Pancreas (tissue), 10 donors: Measurements from ENCODE around the gene PROC. TPM values are rescaled to one million over a fixed set of nuclear protein-coding genes. Genes with fewer than 3 reads are reported as not detected.

Experiments used
- ATAC-seq, 4 donors: fragments of 200-7000 bp; cut with Tn5 transposase; one replicate each; pipeline versions ENCODE4 v1.8.0 to v1.9.1; 2020; ENCODE audit warnings: mild to moderate bottlenecking in 4 of 4, moderate library complexity in 4 of 4
- DNase-seq, 6 donors: peaks; one replicate each; pipeline ENCODE4 v3.0.0-alpha.2; 2020
- FAIRE-seq: peaks from 2 replicates; lab custom pipeline; 2012; peaks lifted over from hg19 to GRCh38; lab: Jason Lieb, UNC
- H3K27ac ChIP-seq, 4 donors: fragments of 200-600 bp; sonication (generic); 1 replicate in 3 of 4; 2 replicates in 1 of 4; pipeline versions ENCODE4 v1.5.0 to v1.8.0; 2020
- H3K27me3 ChIP-seq, 4 donors: fragments of 200-600 bp; one replicate each; pipeline ENCODE4 v1.8.0; 2021
- H3K36me3 ChIP-seq, 3 donors: fragments of 200-600 bp; sonication (generic) in 1 of 3; one replicate each; pipeline versions ENCODE4 v1.5.0 to v1.8.0; 2020 to 2021
- H3K4me1 ChIP-seq, 3 donors: fragments of 200-600 bp; one replicate each; pipeline ENCODE4 v1.8.0; 2021
- H3K4me3 ChIP-seq, 4 donors: fragments of 200-600 bp; sonication (generic) in 2 of 4; one replicate each; pipeline versions ENCODE4 v1.5.0 to v1.8.0; 2020 to 2021
- H3K9me3 ChIP-seq, 4 donors: fragments of 200-600 bp; one replicate each; pipeline ENCODE4 v1.8.0; 2021
- CTCF ChIP-seq, 4 donors: fragments of 200-600 bp; sonication (generic) in 3 of 4; IDR thresholded peaks; one replicate each; pipeline versions ENCODE4 v1.5.0 to v1.8.0; 2021; ENCODE audit warnings: antibody characterized with exemption in 4 of 4
- WGBS, 2 donors: extraction: QIAGEN DNeasy Blood & Tissue Kit; methylation state at CpG; one replicate each; pipeline ENCODE4 v1.1.7; 2013; 5-methylcytosine and 5-hydroxymethylcytosine counted together
- intact Hi-C, 3 donors: fragments of 100-400 bp; cut with DNase I; formaldehyde crosslinking; loops; one replicate each; pipeline versions ENCODE4 v1.11.1 to v1.14.2; 2022
- polyA plus RNA-seq, 2 donors: library from polyadenylated mRNA; stranded (reverse); fragments of 200-250 nt; gene quantifications; one replicate each; pipeline ENCODE4 v1.2.3, GENCODE V29; 2013
- total RNA-seq, 6 donors: library from RNA; stranded (reverse); fragmentation: NEBNext Ultra II Directional in 4 of 6; extraction: Animal tissue kit (Norgen Biotek cat#: 25700) in 4 of 6; gene quantifications; one replicate each; pipeline versions ENCODE4 v1.2.1 to v1.2.4, GENCODE V29; 2021 to 2023
- donor health status: healthy with polysubstance abuse.
- donor health status: DM: no; HTN: no; CAD: no; lungs with moderate emphysema.
- donor health status: DM: no; HTN: no; CAD: no.
- donor health status: control.
- donor health status: control.
- donor health status: Bipolar disorder and iron deficiency.
- donor health status: DM: yes; HTN: yes; CAD: no.
- donor health status: DM: no; HTN: no; CAD: no.
- donor health status: DM: no; HTN: no; CAD: no.
- donor health status: DM: yes; HTN: yes; CAD: no.

Gene PROC
- total and polyA plus RNA-seq, 8 donors: 0.26 to 3.2 (median 0.86) TPM; not detected in 3

- intact Hi-C loops: no loop called here
- TF ChIP-seq CTCF (IDR thresholded peaks at IDR 0.05): no peak
- H3K36me3 ChIP-seq: no peaks in the 10 kb centered on the region
- peak in 1 of 6 donors; percentile 11 for DNase-seq
- H3K9me3 ChIP-seq: no peaks in the 10 kb centered on the region
- no peak for ATAC-seq
- H3K27ac ChIP-seq: no peak overlapping the region
- no peak for FAIRE-seq
- H3K27me3 ChIP-seq: peaks cover 0 to 8% (median 0%) of the 10 kb centered on the region in 4 donors
- peaks cover 0 to 6% (median 0%) of the 10 kb centered on the region in 3 donors for H3K4me1 ChIP-seq
- H3K4me3 ChIP-seq: no peak overlapping the region
- WGBS, 2 donors: 77 to 81% methylated on average over 7 of the region's 7 CpGs
Observed at GRCh38 chr2:127427376-127428056, 9.3 kb downstream of the PROC start.

GRCh38 chr2:127428057-127428814 lies 10.0 kb downstream of the PROC start:
- Histone ChIP-seq H3K36me3 (no peaks in the 10 kb centered on the region), H3K4me1 (peaks cover 0 to 6% (median 0%) of the 10 kb centered on the region in 3 donors), H3K4me3 (no peak overlapping the region), H3K27ac (no peak overlapping the region), H3K27me3 (peaks cover 0 to 5% (median 0%) of the 10 kb centered on the region in 4 donors), H3K9me3 (no peaks in the 10 kb centered on the region)
- no peak for TF ChIP-seq CTCF (IDR thresholded peaks at IDR 0.05)
- 90% methylated on average over 36 of the region's 36 CpGs for WGBS, 2 donors
- intact Hi-C loops: no loop called here
- FAIRE-seq (no peak), DNase-seq (peak in 1 of 6 donors; percentile 51), ATAC-seq (no peak)

GRCh38 chr2:127428815-127429109 lies 10.5 kb downstream of the PROC start:
- 84 to 86% methylated on average over 6 of the region's 6 CpGs for WGBS, 2 donors
- H3K27me3 ChIP-seq: no peaks in the 10 kb centered on the region
- H3K9me3 ChIP-seq: no peaks in the 10 kb centered on the region
- no peak overlapping the region for H3K4me3 ChIP-seq
- FAIRE-seq: no peak
- no peak for TF ChIP-seq CTCF (IDR thresholded peaks at IDR 0.05)
- no peak for DNase-seq
- no peak for ATAC-seq
- H3K27ac ChIP-seq: no peak overlapping the region
- H3K36me3 ChIP-seq: no peaks in the 10 kb centered on the region
- intact Hi-C loops: no loop called here
- H3K4me1 ChIP-seq: peaks cover 0 to under 1% (median 0%) of the 10 kb centered on the region in 3 donors

GRCh38 chr2:127429291-127429690 lies 11.1 kb downstream of the PROC start:
- ATAC-seq: no peak
- no peaks in the 10 kb centered on the region for H3K27me3 ChIP-seq
- no peak overlapping the region for H3K4me3 ChIP-seq
- H3K9me3 ChIP-seq: no peaks in the 10 kb centered on the region
- TF ChIP-seq CTCF (IDR thresholded peaks at IDR 0.05): no peak
- intact Hi-C loops: no loop called here
- no peak for FAIRE-seq
- H3K4me1 ChIP-seq: no peaks in the 10 kb centered on the region
- DNase-seq: no peak
- H3K36me3 ChIP-seq: no peaks in the 10 kb centered on the region
- H3K27ac ChIP-seq: no peak overlapping the region
- 85 to 92% methylated on average over 4 of the region's 4 CpGs for WGBS, 2 donors
